Cardiac muscle cell (in vitro differentiated cells and primary cell): ENCODE data around the gene TMEM218. TPM values are rescaled to one million over a fixed set of nuclear protein-coding genes. Genes with fewer than 3 reads are reported as not detected.

Experiments used
- DNase-seq, 2 donors: peaks; one replicate each; pipeline versions ENCODE4 v3.0.0 to v3.0.0-alpha.2; 2010 to 2017; ENCODE audit warnings: low read depth in 1 of 2, low spot score in 1 of 2
- H3K27ac ChIP-seq: fragments of 200-600 bp; sonication (generic); 2 replicates; pipeline ENCODE4 v1.5.1; 2016
- H3K27me3 ChIP-seq: fragments of 200-600 bp; sonication (generic); 2 replicates; pipeline ENCODE4 v1.6.0; 2016; ENCODE audit warnings: control low read depth
- H3K36me3 ChIP-seq: fragments of 200-600 bp; sonication (generic); 2 replicates; pipeline ENCODE4 v1.5.1; 2016; ENCODE audit warnings: control low read depth
- H3K4me1 ChIP-seq: fragments of 200-600 bp; sonication (generic); 2 replicates; pipeline ENCODE4 v1.8.1; 2017; ENCODE audit warnings: low read depth, mild to moderate bottlenecking, mixed run types
- H3K4me3 ChIP-seq: fragments of 200-600 bp; sonication (generic); 2 replicates; pipeline ENCODE4 v1.5.1; 2016; ENCODE audit warnings: mild to moderate bottlenecking
- H3K9me3 ChIP-seq: fragments of 200-600 bp; sonication (generic); 2 replicates; pipeline ENCODE4 v1.5.1; 2017; ENCODE audit warnings: low read depth, mild to moderate bottlenecking, control low read depth
- CTCF ChIP-seq: IDR thresholded peaks from 2 replicates; pipeline ENCODE4 v1.5.1; 2012; ENCODE audit warnings: low read depth, mild to moderate bottlenecking, low read length
- polyA plus RNA-seq: library from polyadenylated mRNA; unstranded; fragments of >200 nt; fragmentation: Nextera tagmentation; extraction: Ambion mirVana; gene quantifications from 2 replicates; pipeline ENCODE4 v1.2.1, GENCODE V29; 2016
- total RNA-seq: library from RNA; depleted of rRNA; stranded (reverse); fragments of >200 nt; gene quantifications from 2 replicates; pipeline ENCODE4 v1.2.3, GENCODE V29; 2016

TMEM218 gene
- total and polyA plus RNA-seq, 2 experiments from 2014 or later: 21.3 to 33.8 TPM

- Histone ChIP-seq H3K9me3 (no peaks in the 10 kb centered on the region), H3K4me3 (no peak overlapping the region), H3K36me3 (no peaks in the 10 kb centered on the region), H3K27me3 (peaks cover 13% of the 10 kb centered on the region), H3K27ac (no peak overlapping the region), H3K4me1 (no peaks in the 10 kb centered on the region)
- TF ChIP-seq CTCF: no peak
- DNase-seq: no peak
These were observed 28.4 kb upstream of the TMEM218 start for GRCh38 chr11:125139778-125140177.

GRCh38 chr11:125138966-125139365, 27.5 kb upstream of the TMEM218 start:
- TF ChIP-seq CTCF: no peak
- H3K9me3 ChIP-seq: no peaks in the 10 kb centered on the region
- H3K4me3 ChIP-seq: no peak overlapping the region
- DNase-seq: no peak
- H3K27me3 ChIP-seq: peaks cover 13% of the 10 kb centered on the region
- no peak overlapping the region for H3K27ac ChIP-seq
- H3K36me3 ChIP-seq: no peaks in the 10 kb centered on the region
- no peaks in the 10 kb centered on the region for H3K4me1 ChIP-seq

- Histone ChIP-seq H3K4me3 (no peak overlapping the region), H3K9me3 (no peaks in the 10 kb centered on the region), H3K4me1 (no peaks in the 10 kb centered on the region), H3K27me3 (peaks cover 10% of the 10 kb centered on the region), H3K27ac (no peak overlapping the region), H3K36me3 (no peaks in the 10 kb centered on the region)
- no peak for DNase-seq
- TF ChIP-seq CTCF: no peak
These were observed 24.6 kb upstream of the TMEM218 start for GRCh38 chr11:125136001-125136400.

- DNase-seq: no peak
- Histone ChIP-seq H3K27me3 (no peaks in the 10 kb centered on the region), H3K9me3 (no peaks in the 10 kb centered on the region), H3K4me3 (no peak overlapping the region), H3K27ac (no peak overlapping the region), H3K4me1 (peaks cover 4% of the 10 kb centered on the region), H3K36me3 (no peaks in the 10 kb centered on the region)
- no peak for TF ChIP-seq CTCF
These were observed 21.2 kb upstream of the TMEM218 start for GRCh38 chr11:125132596-125132995.

GRCh38 chr11:125132071-125132470, 20.6 kb upstream of the TMEM218 start:
- Histone ChIP-seq H3K36me3 (no peaks in the 10 kb centered on the region), H3K4me3 (no peak overlapping the region), H3K27ac (no peak overlapping the region), H3K4me1 (peaks cover 4% of the 10 kb centered on the region), H3K9me3 (no peaks in the 10 kb centered on the region), H3K27me3 (peaks cover 5% of the 10 kb centered on the region)
- DNase-seq: peak in 1 of 2 donors; percentile 49
- TF ChIP-seq CTCF: no peak

GRCh38 chr11:125129316-125129993, 18.0 kb upstream of the TMEM218 start:
- H3K27ac ChIP-seq: no peak overlapping the region
- H3K9me3 ChIP-seq: no peaks in the 10 kb centered on the region
- H3K4me1 ChIP-seq: peaks cover 4% of the 10 kb centered on the region
- no peaks in the 10 kb centered on the region for H3K36me3 ChIP-seq
- DNase-seq: no peak
- peaks cover 5% of the 10 kb centered on the region for H3K27me3 ChIP-seq
- no peak for TF ChIP-seq CTCF
- no peak overlapping the region for H3K4me3 ChIP-seq
